ENCODE data around the gene CYB5R2. TPM values are rescaled to one million over a fixed set of nuclear protein-coding genes. Genes with fewer than 3 reads are reported as not detected.
"Not testable (repeated sequence)": the region's sequence is repeated elsewhere in the genome, so short reads cannot be mapped to it uniquely, and the experiment has no call there.

CYB5R2 gene
- total RNA-seq, 3 donors from 2014 or later (not counting 1 experiment from before 2014, with no cell fraction given), result 0.31 to 1.2 (median 0.55) TPM

- peaks cover 0 to 2% of the 10 kb centered on the region in 2 donors for H3K27me3 Mint-ChIP-seq (ENCODE audit: low read depth in 2 of 2)
- ATAC-seq (no peak), DNase-seq (no peak)
- intact Hi-C loops (cut with micrococcal nuclease), result no loop called here
- no peak overlapping the region for H3K4me3 Mint-ChIP-seq
- Histone ChIP-seq H3K4me3 (ENCODE audit: low read length) (no peak overlapping the region), H3K4me1 (ENCODE audit: control insufficient read depth, insufficient read depth, low read length) (peaks cover 5% of the 10 kb centered on the region), H3K27ac (ENCODE audit: low read length) (no peak overlapping the region), H3K36me3 (ENCODE audit: control insufficient read depth, insufficient read depth, low read length) (no peaks in the 10 kb centered on the region), H3K9me3 (ENCODE audit: control insufficient read depth, insufficient read depth, low read length) (no peaks in the 10 kb centered on the region), H3K27me3 (ENCODE audit: control insufficient read depth, insufficient read depth, low read length) (no peaks in the 10 kb centered on the region)
- no peak for TF ChIP-seq CTCF (IDR thresholded peaks at IDR 0.05)
- H3K9me3 Mint-ChIP-seq, result no peaks in the 10 kb centered on the region
- H3K27ac Mint-ChIP-seq, result no peak overlapping the region
- no peaks in the 10 kb centered on the region for H3K36me3 Mint-ChIP-seq
- 92% methylated on average over 7 of the region's 7 CpGs for WGBS (ENCODE audit: insufficient coverage)
- H3K4me1 Mint-ChIP-seq, result peaks cover 0 to 7% of the 10 kb centered on the region in 2 donors
Observed at GRCh38 chr11:7666292-7666866, 6.9 kb downstream of the CYB5R2 start.

GRCh38 chr11:7665473-7666291 is 7.6 kb downstream of the CYB5R2 start:
- no peaks in the 10 kb centered on the region for H3K9me3 ChIP-seq (ENCODE audit: control insufficient read depth, insufficient read depth, low read length)
- Mint-ChIP-seq H3K27ac (no peak overlapping the region), H3K4me1 (peaks cover 0 to 7% of the 10 kb centered on the region in 2 donors), H3K36me3 (no peaks in the 10 kb centered on the region), H3K9me3 (no peaks in the 10 kb centered on the region), H3K27me3 (ENCODE audit: low read depth in 2 of 2) (peaks cover 0 to 2% of the 10 kb centered on the region in 2 donors), H3K4me3 (no peak overlapping the region)
- no peaks in the 10 kb centered on the region for H3K36me3 ChIP-seq (ENCODE audit: control insufficient read depth, insufficient read depth, low read length)
- no peak overlapping the region for H3K4me3 ChIP-seq (ENCODE audit: low read length)
- ATAC-seq (peak; percentile 93 to 99 (median 97)), DNase-seq (peak; percentile 64 to 83)
- H3K27ac ChIP-seq (ENCODE audit: low read length), result no peak overlapping the region
- 55% methylated on average over 20 of the region's 20 CpGs for WGBS (ENCODE audit: insufficient coverage)
- intact Hi-C loops (cut with micrococcal nuclease), result loop anchor here (1.0 kb wide), 2 partner anchors 152 to 567 kb away; partner anchors contain the start of gene PPFIBP2
- no peaks in the 10 kb centered on the region for H3K27me3 ChIP-seq (ENCODE audit: control insufficient read depth, insufficient read depth, low read length)
- peak; percentile 83 for TF ChIP-seq CTCF (IDR thresholded peaks at IDR 0.05)
- peaks cover 5% of the 10 kb centered on the region for H3K4me1 ChIP-seq (ENCODE audit: control insufficient read depth, insufficient read depth, low read length)

- WGBS (ENCODE audit: insufficient coverage), result 83% methylated on average over 6 of the region's 6 CpGs
- ATAC-seq (no peak), DNase-seq (no peak)
- Histone ChIP-seq H3K27me3 (ENCODE audit: control insufficient read depth, insufficient read depth, low read length) (no peaks in the 10 kb centered on the region), H3K4me1 (ENCODE audit: control insufficient read depth, insufficient read depth, low read length) (peaks cover 5% of the 10 kb centered on the region), H3K36me3 (ENCODE audit: control insufficient read depth, insufficient read depth, low read length) (no peaks in the 10 kb centered on the region), H3K4me3 (ENCODE audit: low read length) (no peak overlapping the region), H3K27ac (ENCODE audit: low read length) (no peak overlapping the region), H3K9me3 (ENCODE audit: control insufficient read depth, insufficient read depth, low read length) (no peaks in the 10 kb centered on the region)
- Mint-ChIP-seq H3K27me3 (ENCODE audit: low read depth in 2 of 2) (peaks cover 0 to 2% of the 10 kb centered on the region in 2 donors), H3K27ac (no peak overlapping the region), H3K4me1 (peaks cover 0 to 7% of the 10 kb centered on the region in 2 donors), H3K4me3 (no peak overlapping the region), H3K9me3 (no peaks in the 10 kb centered on the region), H3K36me3 (no peaks in the 10 kb centered on the region)
- intact Hi-C loops (cut with micrococcal nuclease), result loop anchor here (1.0 kb wide), 2 partner anchors 152 to 567 kb away; partner anchors contain the start of gene PPFIBP2
- no peak for TF ChIP-seq CTCF (IDR thresholded peaks at IDR 0.05)
Observed at GRCh38 chr11:7664867-7665266, 8.4 kb downstream of the CYB5R2 start.

GRCh38 chr11:7663531-7663930 is 9.8 kb downstream of the CYB5R2 start:
- not testable (repeated sequence) for H3K9me3 Mint-ChIP-seq

More at GRCh38 chr11:7663531-7663930, 9.8 kb downstream of the CYB5R2 start:
- DNase-seq; H3K27ac ChIP-seq (ENCODE audit: low read length); H3K27me3 Mint-ChIP-seq (ENCODE audit: low read depth in 2 of 2); H3K4me3 ChIP-seq (ENCODE audit: low read length); H3K36me3 Mint-ChIP-seq; H3K27ac Mint-ChIP-seq; H3K27me3 ChIP-seq (ENCODE audit: control insufficient read depth, insufficient read depth, low read length); H3K4me3 Mint-ChIP-seq; ATAC-seq; H3K9me3 ChIP-seq (ENCODE audit: control insufficient read depth, insufficient read depth, low read length); H3K4me1 Mint-ChIP-seq; H3K36me3 ChIP-seq (ENCODE audit: control insufficient read depth, insufficient read depth, low read length); H3K4me1 ChIP-seq (ENCODE audit: control insufficient read depth, insufficient read depth, low read length); intact Hi-C loops (cut with micrococcal nuclease): not testable (repeated sequence)
- 94% methylated on average over 13 of the region's 16 CpGs for WGBS (ENCODE audit: insufficient coverage)

Data from natural killer cell (primary cell).